GM21786 (cell line): ENCODE results near the gene ZNF587B.
"Not testable (repeated sequence)": the region's sequence is repeated elsewhere in the genome, so short reads cannot be mapped to it uniquely, and the experiment has no call there.

Experiments used
- ATAC-seq: cut with Tn5 transposase; IDR thresholded peaks from one replicate; pipeline ENCODE4 v1.9.1; 2021; ENCODE audit not compliant: unreplicated experiment

Gene ZNF587B

DNA sequence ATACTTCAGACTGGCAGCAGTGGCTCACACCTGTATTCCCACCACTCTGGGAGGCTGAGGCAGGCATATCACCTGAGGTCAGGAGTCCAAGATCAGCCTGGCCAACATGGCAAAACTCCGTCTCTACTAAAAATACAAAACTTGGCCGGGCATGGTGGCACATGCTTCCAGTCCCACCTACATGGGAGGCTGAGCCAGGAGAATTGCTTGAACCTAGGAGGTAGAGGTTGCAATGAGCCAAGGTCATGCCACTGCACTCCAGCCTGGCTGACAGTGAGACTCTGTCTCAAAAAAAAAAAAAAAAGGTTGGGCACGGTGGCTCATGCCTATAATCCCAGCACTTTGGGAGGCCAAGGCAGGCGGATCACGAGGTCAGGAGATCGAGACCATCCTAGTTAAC is 39.6 kb downstream of the ZNF587B start:
- ATAC-seq, result not testable (repeated sequence)

DNA sequence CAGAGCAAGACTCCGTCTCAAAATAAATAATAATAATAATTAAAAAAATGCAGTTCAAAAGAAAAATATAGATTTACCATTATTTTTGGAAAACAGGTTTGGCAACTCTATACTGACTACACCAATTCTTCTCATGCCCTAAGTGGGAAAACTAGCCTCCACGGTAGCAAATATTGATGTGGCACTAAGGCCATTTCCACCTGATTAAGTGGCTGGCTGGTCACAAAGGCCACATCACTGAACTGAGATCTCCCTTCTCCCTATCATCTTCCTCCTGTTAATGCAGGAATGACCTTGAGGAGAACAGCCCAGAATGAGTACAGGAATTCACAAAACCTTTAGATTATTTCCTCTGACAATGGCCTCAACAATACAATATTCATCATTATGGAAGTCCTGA is 40.1 kb downstream of the ZNF587B start:
- no peak for ATAC-seq

DNA sequence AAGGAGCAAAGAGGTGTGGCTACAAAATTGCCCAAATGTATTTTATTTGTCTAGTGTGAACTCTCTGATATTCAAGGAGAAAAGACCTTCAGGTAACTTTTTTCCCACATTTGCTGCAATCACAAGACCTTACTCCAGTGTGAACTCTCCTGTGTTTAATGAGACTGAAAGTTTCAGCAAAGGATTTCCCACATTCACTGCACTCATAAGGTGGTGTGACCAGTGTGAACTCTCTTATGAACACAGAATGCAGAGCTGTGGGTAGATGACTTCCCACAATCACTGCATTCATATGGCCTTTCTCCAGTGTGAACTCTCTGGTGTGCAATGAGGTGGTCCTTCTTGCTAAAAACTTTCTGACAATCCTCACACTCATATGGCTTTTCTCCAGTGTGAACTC is 42.4 kb downstream of the ZNF587B start:
- no peak for ATAC-seq

DNA sequence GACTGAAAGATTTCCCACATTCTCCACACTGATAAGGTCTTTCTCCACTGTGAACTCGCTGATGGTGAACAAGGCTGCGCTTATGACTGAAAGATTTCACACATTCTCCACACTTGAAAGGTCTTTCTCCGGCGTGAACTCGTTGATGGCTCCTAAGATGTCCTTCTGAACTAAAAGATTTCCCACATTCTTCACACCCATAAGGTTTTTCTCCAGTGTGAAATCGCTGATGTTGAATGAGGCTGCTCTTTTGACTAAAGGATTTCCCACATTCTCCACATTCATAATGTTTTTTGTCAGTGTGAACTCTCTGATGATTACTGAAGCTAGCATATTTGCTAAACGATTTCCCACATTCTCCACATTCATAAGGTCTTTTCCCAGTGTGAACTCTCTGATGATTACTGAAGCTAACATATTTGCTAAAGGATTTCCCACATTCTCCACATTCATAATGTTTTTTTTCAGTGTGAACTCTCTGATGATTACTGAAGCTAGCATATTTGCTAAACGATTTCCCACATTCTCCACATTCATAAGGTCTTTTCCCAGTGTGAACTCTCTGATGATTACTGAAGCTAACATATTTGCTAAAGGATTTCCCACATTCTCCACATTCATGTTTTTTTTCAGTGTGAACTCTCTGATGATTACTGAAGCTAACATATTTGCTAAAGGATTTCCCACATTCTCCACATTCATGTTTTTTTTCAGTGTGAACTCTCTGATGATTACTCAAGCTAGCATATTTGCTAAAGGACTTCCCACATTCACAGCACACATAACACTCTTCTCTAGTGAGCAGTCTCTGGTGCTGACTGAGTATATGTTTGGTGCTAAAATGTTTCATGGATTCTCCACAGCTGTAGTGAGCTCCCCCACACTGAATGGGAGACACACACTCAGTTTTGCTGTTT is 44.0 kb downstream of the ZNF587B start:
- ATAC-seq, result not testable (repeated sequence)

DNA sequence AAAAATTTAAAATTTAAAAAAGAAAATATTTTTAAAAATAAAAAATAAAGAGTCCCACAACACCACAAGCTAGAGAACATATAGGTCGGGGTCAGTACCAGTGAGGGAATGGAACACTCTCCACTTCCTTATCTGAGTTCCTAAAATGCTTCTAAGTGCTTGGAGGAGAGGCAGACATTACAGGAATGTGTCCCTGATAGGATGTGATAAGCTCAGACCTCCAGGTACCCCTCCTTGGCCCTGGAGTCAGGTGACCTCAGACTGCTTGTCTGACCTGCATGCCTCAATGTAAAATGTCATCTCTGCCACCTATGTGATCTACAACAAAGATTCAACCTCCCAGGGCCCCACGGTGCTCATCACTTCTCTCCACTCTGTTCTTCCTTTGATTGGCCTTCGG is 55.9 kb downstream of the ZNF587B start:
- ATAC-seq, result no peak

DNA sequence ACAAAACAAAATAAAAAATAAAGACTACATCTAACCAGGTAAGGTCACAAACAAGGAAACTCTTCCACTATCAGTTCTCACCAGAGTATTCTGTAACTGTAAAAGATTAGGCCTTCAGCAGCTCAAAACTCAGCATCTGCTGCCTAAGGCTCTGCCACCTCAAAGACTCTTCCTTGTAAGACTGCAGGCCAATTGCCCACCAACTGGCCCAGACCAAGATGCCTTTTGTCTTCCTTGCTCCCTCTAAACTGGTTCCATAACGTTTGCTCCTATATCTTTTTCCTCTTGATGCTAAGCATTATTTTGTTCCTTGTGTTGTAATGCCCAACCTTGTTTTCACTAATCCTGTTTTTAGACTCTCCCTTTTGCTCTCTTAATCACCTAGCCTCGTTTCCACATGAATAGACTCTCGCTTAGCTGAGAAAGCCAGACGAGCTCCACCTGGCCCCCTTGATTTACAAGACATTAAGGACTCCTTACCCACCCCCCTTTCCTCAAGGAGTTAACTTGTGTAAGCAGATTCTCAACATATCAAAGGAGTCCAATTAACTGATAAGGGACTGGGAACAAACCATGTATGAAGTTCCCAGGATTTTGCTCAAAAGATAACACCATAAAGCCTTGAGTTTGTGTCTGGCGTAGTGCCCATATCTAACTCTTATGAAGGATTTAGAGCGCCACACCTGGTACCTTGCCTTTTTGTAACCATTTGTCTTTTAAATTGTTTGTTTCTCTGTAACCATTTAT is 57.3 kb downstream of the ZNF587B start:
- no peak for ATAC-seq

DNA sequence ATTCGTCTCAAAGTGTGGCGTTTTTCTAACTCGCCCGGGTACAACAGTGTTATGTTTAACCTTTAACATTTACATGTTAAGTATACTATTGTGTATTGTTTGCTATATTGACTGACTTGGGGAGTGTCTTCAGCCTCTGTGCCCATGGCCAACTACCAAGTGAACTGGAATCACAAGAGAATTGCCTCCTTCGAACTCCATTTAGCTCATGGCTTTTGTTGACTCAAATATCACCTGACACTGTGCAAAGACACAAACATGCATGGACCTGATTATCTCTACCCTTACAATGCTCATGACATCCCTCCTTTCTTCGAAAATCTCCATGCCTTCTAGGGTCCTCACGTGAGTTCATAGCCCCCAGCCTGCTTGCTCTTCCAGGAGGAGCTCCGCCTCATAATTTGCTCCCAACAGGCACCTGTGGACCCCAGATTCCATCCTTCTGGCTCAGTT is 58.0 kb downstream of the ZNF587B start:
- no peak for ATAC-seq

DNA sequence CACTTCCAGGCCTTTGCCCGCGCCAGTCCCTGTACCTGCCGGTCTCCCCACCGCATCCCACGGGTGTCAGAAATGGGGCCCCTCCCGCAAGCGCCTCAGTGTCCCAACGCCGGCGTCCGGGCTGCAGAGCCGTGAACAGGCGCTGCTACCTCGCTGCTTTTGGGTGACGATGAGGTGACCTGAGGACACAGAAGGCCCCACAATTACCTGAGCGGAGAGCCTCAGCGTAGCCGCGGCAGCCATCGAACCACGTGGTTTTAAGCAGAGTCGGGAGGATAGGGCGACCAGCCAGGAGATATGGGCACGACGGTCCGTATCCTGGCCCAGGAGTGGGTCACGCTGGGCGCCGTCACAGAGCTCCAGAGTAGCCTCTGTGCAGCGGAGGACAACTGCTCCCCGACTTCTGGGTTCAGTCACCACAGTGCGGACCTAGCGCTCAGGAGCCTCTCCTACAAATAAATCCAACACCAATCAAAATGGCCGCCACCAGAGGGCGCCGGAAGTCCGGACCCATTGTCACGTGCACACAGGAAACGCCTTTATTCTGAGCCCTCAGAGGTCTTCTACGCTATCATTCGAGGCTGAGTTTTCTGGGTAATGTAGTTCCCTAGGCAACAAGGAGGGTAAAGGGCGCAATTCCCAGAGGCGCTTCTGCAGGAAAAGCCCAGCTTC is 58.6 kb downstream of the ZNF587B start, which contains the start of gene ZNF814:
ZNF814 (minus strand) TSS at position 478 of the 672 bp plus-strand sequence; CDS start at position 243, 235 bp downstream.
- peak; percentile 91 for ATAC-seq

DNA sequence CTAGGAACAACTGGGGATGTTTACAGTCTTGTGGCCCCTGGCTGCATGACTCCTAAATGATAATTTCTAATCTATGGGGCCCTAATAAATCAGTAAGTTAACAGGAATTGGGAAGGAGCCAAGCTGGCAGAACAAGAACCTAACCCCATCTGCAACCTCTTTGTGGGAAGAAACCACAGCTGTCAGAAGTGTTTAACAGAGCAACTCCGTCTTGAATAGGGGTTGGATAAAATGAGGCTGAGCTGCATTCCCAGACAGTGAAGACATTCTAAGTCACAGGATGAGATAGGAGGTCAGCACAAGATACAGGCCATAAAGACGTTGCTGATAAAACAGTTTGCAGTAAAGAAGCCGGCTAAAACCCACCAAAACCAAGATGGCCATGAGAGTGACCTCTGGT is 60.6 kb downstream of the ZNF587B start:
- ATAC-seq, result not testable (repeated sequence)
